Measurements from ENCODE around the gene NTNG2. TPM values are rescaled to one million over a fixed set of nuclear protein-coding genes. Genes with fewer than 3 reads are reported as not detected.

Gene NTNG2
- total and polyA plus RNA-seq, 2 donors (not counting 3 experiments of a cell fraction or from before 2014, with no cell fraction given): 0.08 to 0.88 TPM

- peaks cover 0 to 5% of the 10 kb centered on the region in 2 experiments for H3K27me3 ChIP-seq (ENCODE audit: control insufficient read depth in 2 of 2, insufficient read depth in 2 of 2, low read length in 2 of 2)
- no peaks in the 10 kb centered on the region for H3K36me3 ChIP-seq (ENCODE audit: control insufficient read depth in 2 of 2, extremely low read depth in 1 of 2, insufficient read depth in 2 of 2, low read length in 2 of 2)
- H4K20me1 ChIP-seq (replicated peaks; ENCODE audit: control insufficient read depth, extremely low read depth, insufficient read depth, low read length): no peaks in the 10 kb centered on the region
- H3K4me1 ChIP-seq (ENCODE audit: control insufficient read depth, extremely low read depth, insufficient read depth, low read length): peaks cover 9% of the 10 kb centered on the region
- no peaks in the 10 kb centered on the region for H3K9me3 ChIP-seq (replicated peaks; ENCODE audit: control insufficient read depth, insufficient read depth, low read length)
- H3K9ac ChIP-seq (replicated peaks; ENCODE audit: extremely low read depth, insufficient read depth, low read length): no peak overlapping the region
- dilution Hi-C loops (cut with MboI; ENCODE audit: extremely low pct_ligation_motif_present, low sequenced_read_pairs): no loop called here
- POLR2A ChIA-PET: interaction anchor here (0.6 kb wide), 1 partner anchor 23 kb away, joined by 3 read pairs; no protein-coding TSS in a partner anchor
- no peak overlapping the region for H2AFZ ChIP-seq (ENCODE audit: low read depth, low read length)
- DNase-seq (ENCODE audit: low read depth, low spot score) (no peak), FAIRE-seq (no peak)
- no peaks in the 10 kb centered on the region for H3K79me2 ChIP-seq (ENCODE audit: control insufficient read depth, insufficient read depth, low read length)
- CTCF ChIA-PET: no interaction called here
- no TSS peak for BruUV-seq (replicated peaks)
- intact Hi-C loops (cut with micrococcal nuclease): no loop called here
- H3K9me1 ChIP-seq (replicated peaks; ENCODE audit: control insufficient read depth, extremely low read depth, insufficient read depth, low read length): no peaks in the 10 kb centered on the region
- TF ChIP-seq EZH2 (IDR thresholded peaks at IDR 0.05; ENCODE audit: borderline replicate concordance, low read depth, low read length, severe bottlenecking) (no peak), MAX (IDR thresholded peaks at IDR 0.05; ENCODE audit: insufficient read depth, insufficient read length) (no peak), MYC (IDR thresholded peaks at IDR 0.05; ENCODE audit: low read depth, low read length) (no peak), JUN (IDR thresholded peaks at IDR 0.05; ENCODE audit: borderline replicate concordance, insufficient read depth, insufficient read length, low read depth) (no peak), POLR2A (IDR thresholded peaks at IDR 0.05; ENCODE audit: low read depth, low read length) (no peak), CTCF (IDR thresholded peaks at IDR 0.05; ENCODE audit: extremely low read depth in 1 of 2, insufficient read depth in 1 of 2, low read depth in 1 of 2, low read length in 2 of 2) (no peak), GATA2 (IDR thresholded peaks at IDR 0.05; ENCODE audit: insufficient read depth, insufficient read length, low read depth, low read length) (no peak), POLR2AphosphoS5 (IDR thresholded peaks at IDR 0.05; ENCODE audit: insufficient read depth, low read depth, low read length) (no peak), FOS (IDR thresholded peaks at IDR 0.05; ENCODE audit: borderline replicate concordance, insufficient read depth, low read length) (no peak)
- no peak overlapping the region for H3K4me2 ChIP-seq (ENCODE audit: insufficient read depth, low read length)
- H3K27ac ChIP-seq (ENCODE audit: insufficient read depth, low read depth, low read length): no peak overlapping the region
- no peak overlapping the region for H3K4me3 ChIP-seq (replicated peaks in 1 of 3; ENCODE audit: insufficient read depth in 1 of 3, low read depth in 1 of 3, low read length in 3 of 3)
Observed at GRCh38 chr9:132211570-132211969, 49.7 kb downstream of the NTNG2 start.
